Endothelial cell of hepatic sinusoid (primary cell): Measurements from ENCODE around the gene TRPV4.

Experiments
- in situ Hi-C: cut with HindIII; loops from 2 replicates; pipeline ENCODE4 v1.10.0; 2017; ENCODE audit warnings: low sequenced_read_pairs

TRPV4 gene

DNA sequence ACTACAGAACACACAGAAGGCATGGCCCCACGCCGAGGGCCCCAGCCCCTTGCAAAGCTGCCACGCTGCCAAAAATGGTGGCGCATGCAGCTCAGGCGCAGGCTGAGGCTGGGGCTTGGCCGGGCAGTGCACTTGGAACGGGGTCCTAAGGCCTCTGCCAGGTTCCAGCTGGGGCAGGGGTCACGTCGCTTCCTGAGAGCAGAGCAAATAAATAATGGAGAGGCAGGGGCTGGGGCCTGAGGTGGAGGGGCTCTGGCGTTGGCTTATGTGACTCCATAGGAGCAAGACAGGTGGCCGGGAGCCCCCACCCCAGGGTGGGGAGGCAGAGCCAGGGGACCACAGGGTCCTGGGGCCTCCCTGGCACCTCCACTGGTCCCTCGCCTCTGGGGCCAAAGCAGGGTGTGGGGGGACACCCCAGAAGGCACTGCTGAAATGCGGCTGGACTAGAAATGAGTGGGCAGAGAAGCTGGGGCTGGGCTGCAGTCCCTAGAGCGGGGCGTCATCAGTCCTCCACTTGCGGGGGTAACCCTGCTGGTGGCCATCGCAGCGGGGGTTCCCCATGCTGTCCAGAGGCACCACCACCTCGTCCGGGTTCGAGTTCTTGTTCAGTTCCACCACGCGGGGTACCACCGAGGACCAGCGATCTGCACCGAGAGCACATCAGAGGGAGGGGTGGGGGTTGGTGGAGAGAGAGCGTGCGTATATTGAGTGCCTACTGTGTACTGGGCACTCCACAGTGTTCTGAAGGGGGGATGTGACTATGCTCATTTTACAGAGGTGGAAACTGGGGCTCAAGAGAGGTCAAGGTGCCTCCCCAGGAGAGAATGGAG, 49.8 kb downstream of the TRPV4 start:
- in situ Hi-C loops: loop anchor here (25.0 kb wide), 1 partner anchor 171 kb away; no protein-coding TSS in a partner anchor

DNA sequence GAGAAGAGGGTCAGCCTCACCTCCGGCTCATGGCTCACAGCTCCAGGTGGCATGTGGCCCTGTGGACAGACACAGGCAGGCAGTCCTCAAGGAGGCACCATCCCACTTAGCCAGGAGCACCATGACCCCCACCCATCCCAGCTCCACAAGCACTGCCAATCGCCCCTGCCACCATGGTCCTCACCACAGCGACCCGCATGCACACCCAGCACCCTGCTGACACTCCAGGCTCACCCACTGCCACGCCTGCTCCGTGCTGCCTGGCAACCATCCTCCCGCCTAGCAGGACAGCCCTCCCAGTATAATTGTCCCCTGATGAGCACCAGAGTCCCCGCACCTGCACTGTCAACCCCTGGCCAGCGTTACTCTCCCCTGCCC, 50.9 kb downstream of the TRPV4 start:
- in situ Hi-C loops: loop anchor here (25.0 kb wide), 1 partner anchor 170 kb away; no protein-coding TSS in a partner anchor

GRCh38 chr12:109781668-109782325, 51.4 kb downstream of the TRPV4 start:
- in situ Hi-C loops: loop anchor here (25.0 kb wide), 1 partner anchor 169 kb away; no protein-coding TSS in a partner anchor

GRCh38 chr12:109779382-109779781, 53.8 kb downstream of the TRPV4 start:
- in situ Hi-C loops: loop anchor here (5.0 to 25.0 kb wide), 2 partner anchors 167 to 267 kb away; no protein-coding TSS in a partner anchor

- in situ Hi-C loops: loop anchor here (5.0 to 25.0 kb wide), 2 partner anchors 166 to 266 kb away; no protein-coding TSS in a partner anchor
These were observed 54.5 kb downstream of the TRPV4 start for GRCh38 chr12:109778684-109779083.

DNA sequence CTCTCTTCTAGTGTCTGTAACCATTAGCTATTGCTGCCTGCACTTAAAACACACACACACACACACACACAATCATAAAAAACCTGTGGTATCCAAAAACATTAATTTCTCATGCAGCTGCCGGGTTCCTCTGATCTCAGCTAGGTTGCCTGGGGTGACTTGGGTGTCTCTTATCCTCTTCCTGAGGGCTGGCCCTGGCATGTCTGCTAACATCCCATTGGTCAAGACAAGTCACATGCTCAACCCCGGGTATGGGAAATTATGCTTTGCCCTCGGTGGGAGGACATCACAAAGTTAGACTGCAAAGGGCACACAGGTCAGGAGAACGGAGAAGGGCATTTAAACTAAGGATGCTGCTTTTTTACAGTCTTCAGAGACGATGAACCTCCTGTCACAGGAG, 55.7 kb downstream of the TRPV4 start:
- in situ Hi-C loops: loop anchor here (5.0 to 25.0 kb wide), 2 partner anchors 165 to 265 kb away; no protein-coding TSS in a partner anchor

DNA sequence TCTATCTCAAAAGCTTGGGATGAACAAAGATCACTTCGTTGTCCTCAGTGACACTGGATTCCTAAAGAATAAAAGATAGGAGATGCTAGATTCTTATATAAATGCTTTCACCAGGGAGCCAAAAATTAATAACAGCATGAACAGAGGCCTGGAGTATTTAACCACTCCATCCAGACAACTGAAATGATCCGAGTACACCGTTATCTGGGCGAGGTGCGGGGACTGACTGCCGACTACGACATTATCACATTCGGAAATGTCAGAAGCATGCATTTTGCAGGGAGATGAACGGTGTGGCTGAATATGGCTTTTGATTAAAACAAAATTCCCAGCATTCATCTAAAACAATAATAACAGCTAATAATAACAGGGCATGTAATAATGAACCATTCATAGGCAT, 56.6 kb downstream of the TRPV4 start:
- in situ Hi-C loops: loop anchor here (5.0 to 25.0 kb wide), 2 partner anchors 164 to 264 kb away; no protein-coding TSS in a partner anchor

GRCh38 chr12:109775172-109775881, 57.9 kb downstream of the TRPV4 start:
- in situ Hi-C loops: loop anchor here (5.0 to 25.0 kb wide), 2 partner anchors 163 to 263 kb away; no protein-coding TSS in a partner anchor

- in situ Hi-C loops: no loop called here
These were observed 59.7 kb downstream of the TRPV4 start for GRCh38 chr12:109773384-109774011.

DNA sequence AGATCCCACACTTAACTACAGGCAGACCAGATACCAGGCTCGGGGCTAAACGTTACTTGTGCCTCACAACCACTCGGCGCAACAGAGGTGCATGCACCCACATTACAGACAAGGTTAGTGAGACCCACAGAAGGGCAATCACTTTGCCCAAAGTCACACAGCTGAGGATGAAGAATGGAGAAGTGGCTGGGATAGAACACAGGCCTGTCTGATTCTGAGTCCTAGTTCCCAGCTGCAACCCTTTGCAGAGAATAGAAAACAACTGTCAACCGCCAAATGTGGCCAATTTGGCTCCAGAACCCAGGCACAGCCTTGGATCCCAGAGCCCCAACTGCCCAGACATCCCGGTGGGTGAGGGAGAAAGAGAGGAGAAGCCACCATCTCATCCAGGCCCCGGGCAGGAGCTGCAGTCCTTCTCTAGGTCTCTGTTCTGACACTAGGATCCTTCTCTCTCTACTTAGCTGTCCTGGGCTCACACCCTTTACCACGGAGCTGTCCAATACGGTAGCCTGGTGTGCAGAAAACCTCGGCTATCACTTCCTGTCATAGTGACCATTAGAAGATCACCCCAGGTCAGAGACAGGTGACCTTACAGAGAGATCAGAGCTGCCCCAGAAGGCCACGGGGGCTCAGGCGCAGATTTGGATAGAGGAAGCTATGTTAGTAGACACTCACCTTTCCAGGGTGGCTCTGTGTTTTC, 60.4 kb downstream of the TRPV4 start:
- in situ Hi-C loops: no loop called here

- in situ Hi-C loops: no loop called here
These were observed 61.2 kb downstream of the TRPV4 start for GRCh38 chr12:109771746-109772621.

- in situ Hi-C loops: no loop called here
These were observed 62.1 kb downstream of the TRPV4 start for GRCh38 chr12:109770861-109771670.

- in situ Hi-C loops: no loop called here
These were observed 62.9 kb downstream of the TRPV4 start for GRCh38 chr12:109770104-109770860.

- in situ Hi-C loops: no loop called here
These were observed 64.1 kb downstream of the TRPV4 start for GRCh38 chr12:109768901-109769670.

DNA sequence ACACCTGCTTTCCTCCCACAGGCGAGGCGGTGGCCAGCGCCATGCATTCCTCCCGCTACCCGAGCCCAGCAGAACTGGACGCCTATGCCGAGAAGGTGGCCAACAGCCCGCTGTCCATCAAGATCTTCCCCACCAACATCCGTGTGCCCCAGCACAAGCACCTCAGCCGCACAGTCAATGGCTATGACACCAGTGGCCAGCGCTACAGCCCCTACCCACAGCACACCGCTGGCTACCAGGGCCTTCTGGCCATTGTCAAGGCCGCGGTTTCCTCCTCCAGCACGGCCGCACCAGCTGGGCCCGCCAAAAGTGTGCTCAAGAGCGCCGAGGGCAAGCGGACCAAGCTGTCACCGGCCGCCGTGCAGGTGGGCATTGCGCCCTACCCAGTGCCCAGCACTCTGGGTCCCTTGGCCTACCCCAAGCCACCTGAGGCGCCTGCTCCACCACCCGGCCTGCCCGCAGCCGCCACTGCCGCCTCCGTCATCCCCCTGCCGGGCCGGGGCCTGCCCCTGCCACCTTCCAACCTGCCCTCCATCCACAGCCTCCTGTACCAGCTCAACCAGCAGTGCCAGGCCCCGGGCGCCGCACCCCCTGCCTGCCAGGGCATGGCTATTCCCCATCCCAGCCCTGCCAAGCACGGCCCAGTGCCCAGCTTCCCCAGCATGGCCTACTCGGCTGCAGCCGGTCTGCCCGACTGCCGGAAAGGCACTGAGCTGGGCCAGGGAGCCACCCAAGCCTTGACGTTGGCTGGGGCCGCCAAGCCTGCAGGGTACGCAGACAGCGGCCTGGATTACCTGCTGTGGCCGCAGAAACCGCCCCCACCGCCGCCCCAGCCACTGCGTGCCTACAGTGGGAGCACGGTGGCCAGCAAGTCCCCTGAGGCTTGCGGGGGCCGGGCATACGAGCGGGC, 65.0 kb downstream of the TRPV4 start:
- in situ Hi-C loops: no loop called here

DNA sequence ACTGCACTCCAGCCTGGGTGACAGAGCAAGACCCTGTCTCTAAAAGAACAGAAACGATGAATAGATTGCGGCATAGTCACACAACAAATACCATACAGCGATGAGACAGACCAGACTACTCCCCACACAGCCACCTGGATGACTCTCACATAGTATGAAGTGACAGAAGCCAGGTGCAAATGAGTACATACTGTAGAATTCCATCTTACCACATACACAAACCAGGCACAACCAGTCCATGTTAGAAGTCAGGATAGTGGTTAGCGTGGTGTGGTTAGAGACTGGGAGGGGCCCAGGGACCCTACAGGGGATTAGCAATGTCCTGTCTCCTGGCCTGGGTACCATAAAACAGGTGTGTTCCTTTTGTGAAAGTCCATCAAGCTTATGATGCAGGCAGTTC, 65.7 kb downstream of the TRPV4 start:
- in situ Hi-C loops: no loop called here
